Neutrophil (primary cell): Measurements from ENCODE around the gene DCTN4.

Experiments used
- H3K27ac ChIP-seq: fragments of 200-600 bp; sonication (generic); 2 replicates; pipeline ENCODE4 v1.5.1; 2016; ENCODE audit warnings: mild to moderate bottlenecking, moderate library complexity
- H3K27me3 ChIP-seq: fragments of 200-600 bp; sonication (generic); 2 replicates; pipeline ENCODE4 v1.6.0; 2016; ENCODE audit warnings: mild to moderate bottlenecking
- H3K36me3 ChIP-seq: fragments of 200-600 bp; sonication (generic); 2 replicates; pipeline ENCODE4 v1.5.1; 2017
- H3K4me1 ChIP-seq, 2 experiments: fragments of 200-600 bp in 1 of 2; sonication (generic) in 1 of 2; 1 replicate in 1 of 2; 2 replicates in 1 of 2; pipeline versions ENCODE4 v1.5.1 to v1.6.1; 2013 to 2016; ENCODE audit warnings: low read depth in 1 of 2, low read length in 1 of 2, mild to moderate bottlenecking in 1 of 2, moderate library complexity in 1 of 2; ENCODE audit not compliant: control insufficient read depth in 1 of 2, insufficient read depth in 1 of 2
- H3K4me3 ChIP-seq, 2 experiments: fragments of 200-600 bp in 1 of 2; sonication (generic) in 1 of 2; 1 replicate in 1 of 2; 2 replicates in 1 of 2; pipeline ENCODE4 v1.5.1; 2013 to 2016; ENCODE audit warnings: low read depth in 1 of 2, low read length in 1 of 2, mild to moderate bottlenecking in 1 of 2, moderate library complexity in 1 of 2
- H3K9me3 ChIP-seq: fragments of 200-600 bp; sonication (generic); 2 replicates; pipeline ENCODE4 v1.5.1; 2016
- TF ChIP-seq, protein P1 (sequence below): fragments of 200-600 bp; sonication (generic); IDR thresholded peaks from 2 replicates; pipeline ENCODE4 v1.5.1; 2016; ENCODE audit warnings: antibody characterized with exemption

Gene DCTN4

DNA sequence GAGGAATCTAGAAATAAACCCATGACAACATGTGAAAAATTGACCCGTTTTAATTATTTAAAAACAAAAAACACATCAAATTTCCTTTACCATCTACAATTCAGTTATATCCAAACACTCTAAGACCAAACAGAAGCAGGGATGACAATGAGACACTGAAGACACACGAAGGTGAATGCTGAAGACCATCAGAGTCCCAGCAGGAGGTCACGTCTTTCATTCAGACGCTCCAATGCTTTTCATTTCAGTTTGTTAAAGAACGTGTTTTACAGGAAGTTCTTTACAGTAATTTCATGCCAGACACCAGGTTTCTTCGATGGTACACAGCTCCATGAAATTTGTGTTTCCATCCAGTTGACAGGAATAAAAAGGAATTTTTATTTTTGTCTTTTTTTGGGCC, 68.1 kb downstream of the DCTN4 start:
- TF ChIP-seq, protein P1, sequence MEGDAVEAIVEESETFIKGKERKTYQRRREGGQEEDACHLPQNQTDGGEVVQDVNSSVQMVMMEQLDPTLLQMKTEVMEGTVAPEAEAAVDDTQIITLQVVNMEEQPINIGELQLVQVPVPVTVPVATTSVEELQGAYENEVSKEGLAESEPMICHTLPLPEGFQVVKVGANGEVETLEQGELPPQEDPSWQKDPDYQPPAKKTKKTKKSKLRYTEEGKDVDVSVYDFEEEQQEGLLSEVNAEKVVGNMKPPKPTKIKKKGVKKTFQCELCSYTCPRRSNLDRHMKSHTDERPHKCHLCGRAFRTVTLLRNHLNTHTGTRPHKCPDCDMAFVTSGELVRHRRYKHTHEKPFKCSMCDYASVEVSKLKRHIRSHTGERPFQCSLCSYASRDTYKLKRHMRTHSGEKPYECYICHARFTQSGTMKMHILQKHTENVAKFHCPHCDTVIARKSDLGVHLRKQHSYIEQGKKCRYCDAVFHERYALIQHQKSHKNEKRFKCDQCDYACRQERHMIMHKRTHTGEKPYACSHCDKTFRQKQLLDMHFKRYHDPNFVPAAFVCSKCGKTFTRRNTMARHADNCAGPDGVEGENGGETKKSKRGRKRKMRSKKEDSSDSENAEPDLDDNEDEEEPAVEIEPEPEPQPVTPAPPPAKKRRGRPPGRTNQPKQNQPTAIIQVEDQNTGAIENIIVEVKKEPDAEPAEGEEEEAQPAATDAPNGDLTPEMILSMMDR = no peak
- Histone ChIP-seq H3K36me3 (peaks cover 68% of the 10 kb centered on the region), H3K27ac (peak overlapping the region; percentile 21), H3K27me3 (no peaks in the 10 kb centered on the region), H3K4me3 (no peak overlapping the region), H3K4me1 (peaks cover 6 to 9% of the 10 kb centered on the region in 2 experiments), H3K9me3 (no peaks in the 10 kb centered on the region)

- H3K36me3 ChIP-seq = peaks cover 51% of the 10 kb centered on the region
- no peaks in the 10 kb centered on the region for H3K9me3 ChIP-seq
- H3K27ac ChIP-seq = no peak overlapping the region
- no peak overlapping the region for H3K4me3 ChIP-seq
- H3K4me1 ChIP-seq = peaks cover 6 to 9% of the 10 kb centered on the region in 2 experiments
- H3K27me3 ChIP-seq = no peaks in the 10 kb centered on the region
- TF ChIP-seq, protein P1 = no peak
These were observed 69.7 kb downstream of the DCTN4 start for GRCh38 chr5:150689120-150689519.

DNA sequence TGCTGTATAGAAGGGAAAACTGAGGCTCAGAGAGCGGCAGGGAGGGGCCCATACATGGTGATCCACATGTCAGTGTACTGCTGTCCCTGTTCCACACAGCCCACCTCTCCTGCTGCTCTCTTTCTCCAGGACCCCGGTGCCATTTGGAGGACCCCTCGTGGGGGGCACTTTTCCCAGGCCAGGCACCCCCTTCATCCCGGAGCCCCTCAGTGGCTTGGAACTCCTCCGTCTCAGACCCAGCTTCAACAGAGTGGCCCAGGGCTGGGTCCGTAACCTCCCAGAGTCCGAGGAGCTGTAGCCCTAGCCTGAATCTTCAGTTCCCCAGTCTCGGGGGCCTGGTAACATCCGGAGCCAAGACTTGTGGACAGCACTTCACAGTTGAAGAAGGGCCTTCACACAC, 82.2 kb downstream of the DCTN4 start:
- TF ChIP-seq, protein P1 = no peak
- peaks cover 18 to 21% of the 10 kb centered on the region in 2 experiments for H3K4me1 ChIP-seq
- H3K9me3 ChIP-seq = no peaks in the 10 kb centered on the region
- no peaks in the 10 kb centered on the region for H3K36me3 ChIP-seq
- H3K27me3 ChIP-seq = peaks cover 10% of the 10 kb centered on the region
- no peak overlapping the region for H3K27ac ChIP-seq
- H3K4me3 ChIP-seq = no peak overlapping the region

GRCh38 chr5:150675069-150675468, 83.7 kb downstream of the DCTN4 start:
- no peaks in the 10 kb centered on the region for H3K36me3 ChIP-seq
- H3K4me3 ChIP-seq = no peak overlapping the region
- no peak overlapping the region for H3K27ac ChIP-seq
- H3K9me3 ChIP-seq = no peaks in the 10 kb centered on the region
- H3K4me1 ChIP-seq = peaks cover 23 to 28% of the 10 kb centered on the region in 2 experiments
- peaks cover 25% of the 10 kb centered on the region for H3K27me3 ChIP-seq
- TF ChIP-seq, protein P1 = no peak

DNA sequence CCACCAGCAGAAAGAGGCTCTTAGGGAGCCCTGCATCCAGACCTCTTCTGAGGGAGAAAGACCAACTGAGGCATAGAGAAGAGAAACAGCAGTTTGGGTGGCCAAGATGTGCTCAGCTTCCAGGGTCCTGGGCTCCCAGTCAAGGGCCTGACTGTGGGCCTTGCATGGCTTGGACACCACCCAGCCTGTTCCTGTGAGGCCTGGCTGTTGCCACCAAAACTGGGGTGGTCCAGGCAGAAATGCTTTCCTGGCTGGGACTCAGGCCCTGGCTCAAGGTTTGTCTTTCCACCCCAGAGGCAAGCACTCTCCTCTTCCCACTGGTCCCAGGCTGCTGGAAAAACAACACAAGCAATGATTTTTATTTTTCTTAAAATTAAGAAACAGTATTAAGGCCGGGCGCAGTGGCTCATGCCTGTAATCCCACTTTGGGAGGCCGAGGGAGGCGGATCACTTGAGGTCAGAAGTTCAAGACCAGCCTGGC, 84.4 kb downstream of the DCTN4 start:
- Histone ChIP-seq H3K4me1 (peaks cover 23 to 28% of the 10 kb centered on the region in 2 experiments), H3K27me3 (peaks cover 25% of the 10 kb centered on the region), H3K4me3 (no peak overlapping the region), H3K9me3 (no peaks in the 10 kb centered on the region), H3K27ac (no peak overlapping the region), H3K36me3 (no peaks in the 10 kb centered on the region)
- TF ChIP-seq, protein P1 = no peak

DNA sequence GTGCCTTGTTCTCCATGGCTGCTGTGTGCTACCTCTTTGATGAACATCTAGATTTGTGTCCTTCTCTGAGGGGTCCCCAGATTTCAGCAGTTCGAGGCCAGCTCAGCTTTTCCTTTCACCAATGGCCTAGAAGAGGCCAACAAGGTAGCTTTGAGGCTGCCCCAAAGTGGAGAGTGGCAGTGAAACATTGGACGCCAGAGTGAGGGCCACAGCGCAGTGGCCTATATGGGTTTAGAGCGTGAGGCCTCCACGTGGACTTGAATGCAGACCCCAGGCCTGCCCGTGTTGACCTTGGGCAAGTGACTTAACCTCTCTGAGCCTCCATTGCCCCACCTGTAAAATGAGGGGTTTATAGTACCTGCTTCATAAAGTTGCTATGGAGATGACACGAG, 85.9 kb downstream of the DCTN4 start:
- Histone ChIP-seq H3K4me1 (peaks cover 23 to 28% of the 10 kb centered on the region in 2 experiments), H3K4me3 (peak overlapping the region in 1 of 2 experiments; percentile 31), H3K27ac (no peak overlapping the region), H3K27me3 (peaks cover 25% of the 10 kb centered on the region), H3K9me3 (no peaks in the 10 kb centered on the region), H3K36me3 (no peaks in the 10 kb centered on the region)
- TF ChIP-seq, protein P1 = no peak
